GM12864 (cell line): Measurements from ENCODE around the gene HCFC1R1.

Experiments used
- DNase-seq: peaks from one replicate; pipeline ENCODE4 v3.0.0-alpha.2; 2011; ENCODE audit warnings: low read depth
- H3K4me3 ChIP-seq: 2 replicates; pipeline ENCODE4 v1.5.1; 2011; ENCODE audit warnings: mild to moderate bottlenecking, low read depth, low read length, control low read depth
- TF ChIP-seq, protein P1 (sequence below): IDR thresholded peaks from 2 replicates; pipeline ENCODE4 v1.5.1; 2011; ENCODE audit warnings: low read depth, mild to moderate bottlenecking, moderate library complexity, low read length, control low read depth, inconsistent platforms; ENCODE audit errors: missing control alignments

HCFC1R1 gene

DNA sequence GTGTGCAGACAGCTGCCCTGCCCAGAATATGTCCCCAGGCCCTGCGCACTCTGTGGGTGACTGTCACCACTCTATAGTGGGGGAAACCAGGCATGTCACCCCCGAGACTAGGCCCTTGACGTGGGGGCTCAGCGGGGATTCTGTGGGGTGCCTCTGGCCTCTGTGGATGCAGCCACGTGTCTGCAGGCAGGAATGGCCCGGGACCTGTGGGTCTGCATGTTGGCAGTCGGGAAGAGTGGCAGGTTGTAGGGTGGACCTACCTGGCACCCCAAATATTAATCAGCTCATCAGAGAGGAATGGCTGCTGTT is 42.7 kb upstream of the HCFC1R1 start:
- TF ChIP-seq, protein P1, sequence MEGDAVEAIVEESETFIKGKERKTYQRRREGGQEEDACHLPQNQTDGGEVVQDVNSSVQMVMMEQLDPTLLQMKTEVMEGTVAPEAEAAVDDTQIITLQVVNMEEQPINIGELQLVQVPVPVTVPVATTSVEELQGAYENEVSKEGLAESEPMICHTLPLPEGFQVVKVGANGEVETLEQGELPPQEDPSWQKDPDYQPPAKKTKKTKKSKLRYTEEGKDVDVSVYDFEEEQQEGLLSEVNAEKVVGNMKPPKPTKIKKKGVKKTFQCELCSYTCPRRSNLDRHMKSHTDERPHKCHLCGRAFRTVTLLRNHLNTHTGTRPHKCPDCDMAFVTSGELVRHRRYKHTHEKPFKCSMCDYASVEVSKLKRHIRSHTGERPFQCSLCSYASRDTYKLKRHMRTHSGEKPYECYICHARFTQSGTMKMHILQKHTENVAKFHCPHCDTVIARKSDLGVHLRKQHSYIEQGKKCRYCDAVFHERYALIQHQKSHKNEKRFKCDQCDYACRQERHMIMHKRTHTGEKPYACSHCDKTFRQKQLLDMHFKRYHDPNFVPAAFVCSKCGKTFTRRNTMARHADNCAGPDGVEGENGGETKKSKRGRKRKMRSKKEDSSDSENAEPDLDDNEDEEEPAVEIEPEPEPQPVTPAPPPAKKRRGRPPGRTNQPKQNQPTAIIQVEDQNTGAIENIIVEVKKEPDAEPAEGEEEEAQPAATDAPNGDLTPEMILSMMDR: no peak
- H3K4me3 ChIP-seq: peak overlapping the region; percentile 32
- DNase-seq: no peak

DNA sequence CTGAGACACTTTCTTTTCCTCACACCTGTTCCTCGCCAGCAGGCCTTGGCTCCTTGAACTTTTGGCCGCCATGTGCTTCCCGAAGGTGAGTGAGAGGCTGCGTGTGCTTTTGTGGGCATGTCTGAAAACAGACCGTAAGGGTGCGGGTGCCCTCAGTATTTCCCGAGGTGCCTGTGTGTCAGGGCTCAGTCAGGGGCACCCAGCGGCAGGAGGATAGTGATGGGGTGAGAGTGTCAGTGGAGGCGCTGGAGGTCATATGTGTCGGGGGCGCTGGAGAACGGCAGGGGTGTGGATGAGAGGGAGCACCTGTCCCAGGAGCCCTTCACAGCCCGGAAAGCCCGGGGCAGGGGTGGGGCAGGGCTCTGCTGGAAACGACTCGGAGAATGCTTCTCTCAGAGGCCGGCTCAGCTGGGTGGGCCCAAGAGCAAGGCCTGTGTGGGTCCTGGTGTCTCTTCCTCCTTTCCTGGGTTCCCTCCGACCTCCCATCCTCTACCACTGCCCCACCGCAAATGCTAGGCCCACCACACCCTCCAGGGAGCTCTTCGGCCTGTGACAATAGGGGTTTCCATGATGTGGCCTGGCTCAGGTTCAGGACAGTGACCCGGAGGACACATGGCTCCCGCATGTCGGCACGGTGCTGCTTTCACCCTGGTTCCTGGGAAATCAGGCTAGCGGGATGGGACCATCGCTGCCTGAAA is 42.1 kb upstream of the HCFC1R1 start:
- TF ChIP-seq, protein P1: no peak
- H3K4me3 ChIP-seq: peak overlapping the region; percentile 32
- no peak for DNase-seq

DNA sequence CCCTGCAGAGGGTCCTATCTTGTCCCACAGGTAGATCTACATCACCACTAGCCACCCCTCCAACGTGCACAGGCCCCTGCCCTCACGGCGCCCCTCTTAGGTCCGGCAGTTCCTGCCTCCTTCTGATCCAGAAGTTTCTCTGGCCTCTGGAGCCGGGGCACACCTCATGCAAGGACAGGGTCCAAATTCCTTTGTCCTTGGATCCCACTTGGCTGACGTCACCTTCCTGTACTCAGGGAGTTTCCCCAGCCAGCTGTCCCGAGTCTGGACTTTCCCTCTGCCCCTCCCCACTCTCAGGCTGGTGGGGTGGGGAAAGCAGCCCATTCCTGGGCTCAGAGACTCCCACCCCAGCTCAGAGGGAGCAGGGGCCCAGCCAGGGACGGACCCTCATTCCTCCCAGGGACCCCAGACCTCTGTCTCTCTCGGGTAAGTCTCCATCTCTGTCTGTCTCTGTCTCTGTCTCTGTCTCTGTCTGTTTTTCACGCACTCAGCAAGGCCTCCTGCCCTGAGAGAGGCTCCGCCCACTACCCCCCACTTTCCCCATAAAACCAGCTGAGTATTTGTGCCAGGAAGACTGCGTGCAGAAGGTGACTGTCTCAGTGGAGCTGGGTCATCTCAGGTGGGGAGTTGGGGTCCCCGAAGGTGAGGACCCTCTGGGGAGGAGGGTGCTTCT is 41.5 kb upstream of the HCFC1R1 start, which contains the start of gene IL32:
IL32 (plus strand) TSS at position 572 of the 673 bp plus-strand sequence. CDS start 172 bp downstream, outside the sequence.
- peak within 1 kb of the TSS; percentile 32 for H3K4me3 ChIP-seq
- no peak for DNase-seq
- TF ChIP-seq, protein P1: no peak

DNA sequence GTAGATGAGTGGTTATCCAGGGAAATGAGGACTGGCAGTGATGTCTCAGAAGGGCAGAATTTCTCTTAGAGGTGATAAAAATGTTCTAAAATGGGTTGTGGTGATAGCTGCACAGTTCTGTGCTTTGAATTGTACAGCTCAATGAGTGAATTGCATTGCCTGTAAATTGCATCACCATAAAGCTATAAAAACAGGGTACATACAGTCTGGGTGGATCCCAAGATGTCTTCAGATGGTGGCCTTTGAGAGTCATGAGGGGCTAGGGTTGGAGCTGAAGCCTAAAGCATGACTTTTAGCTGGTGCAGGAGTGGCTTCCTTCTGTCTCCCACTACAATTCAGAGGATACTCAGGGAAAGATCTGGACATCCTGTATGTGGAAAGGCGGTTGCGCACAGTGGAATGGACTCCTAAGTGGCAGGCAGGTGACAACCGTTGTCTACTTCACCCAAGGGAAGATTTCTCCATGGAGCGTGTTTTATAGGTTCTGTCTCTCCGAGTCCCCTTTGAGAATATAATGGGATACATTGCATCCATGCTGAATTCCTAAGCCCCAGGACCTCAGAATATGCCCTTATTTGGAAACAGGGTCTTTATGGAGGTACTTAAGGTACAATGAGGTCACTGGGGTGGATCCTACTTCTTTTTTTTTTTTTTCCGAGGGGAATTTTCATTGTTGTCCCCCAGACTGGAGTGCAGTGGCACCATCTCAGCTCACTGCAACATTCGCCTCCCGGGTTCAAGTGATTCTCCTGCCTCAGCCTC is 40.1 kb upstream of the HCFC1R1 start:
- no peak for DNase-seq
- TF ChIP-seq, protein P1: no peak
- no peak overlapping the region for H3K4me3 ChIP-seq

DNA sequence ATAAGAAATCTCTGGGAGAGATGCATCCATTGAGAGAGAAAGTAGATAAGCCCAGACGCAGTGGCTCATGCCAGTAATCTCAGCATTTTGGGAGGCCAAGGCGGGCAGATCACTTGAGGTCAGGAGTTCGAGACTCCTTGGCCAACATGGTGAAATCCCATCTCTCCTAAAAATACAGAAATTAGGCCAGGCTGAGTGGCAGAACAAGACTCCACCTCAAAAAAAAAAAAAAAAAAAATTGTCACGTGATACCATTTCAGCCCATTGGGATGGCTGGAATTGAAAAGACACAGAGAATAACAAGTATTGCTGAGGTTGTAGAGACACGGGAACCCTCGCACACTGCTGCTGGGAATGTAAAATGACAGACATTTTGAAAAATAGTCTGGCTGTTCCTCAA is 38.8 kb upstream of the HCFC1R1 start:
- TF ChIP-seq, protein P1: no peak
- no peak overlapping the region for H3K4me3 ChIP-seq
- DNase-seq: no peak

DNA sequence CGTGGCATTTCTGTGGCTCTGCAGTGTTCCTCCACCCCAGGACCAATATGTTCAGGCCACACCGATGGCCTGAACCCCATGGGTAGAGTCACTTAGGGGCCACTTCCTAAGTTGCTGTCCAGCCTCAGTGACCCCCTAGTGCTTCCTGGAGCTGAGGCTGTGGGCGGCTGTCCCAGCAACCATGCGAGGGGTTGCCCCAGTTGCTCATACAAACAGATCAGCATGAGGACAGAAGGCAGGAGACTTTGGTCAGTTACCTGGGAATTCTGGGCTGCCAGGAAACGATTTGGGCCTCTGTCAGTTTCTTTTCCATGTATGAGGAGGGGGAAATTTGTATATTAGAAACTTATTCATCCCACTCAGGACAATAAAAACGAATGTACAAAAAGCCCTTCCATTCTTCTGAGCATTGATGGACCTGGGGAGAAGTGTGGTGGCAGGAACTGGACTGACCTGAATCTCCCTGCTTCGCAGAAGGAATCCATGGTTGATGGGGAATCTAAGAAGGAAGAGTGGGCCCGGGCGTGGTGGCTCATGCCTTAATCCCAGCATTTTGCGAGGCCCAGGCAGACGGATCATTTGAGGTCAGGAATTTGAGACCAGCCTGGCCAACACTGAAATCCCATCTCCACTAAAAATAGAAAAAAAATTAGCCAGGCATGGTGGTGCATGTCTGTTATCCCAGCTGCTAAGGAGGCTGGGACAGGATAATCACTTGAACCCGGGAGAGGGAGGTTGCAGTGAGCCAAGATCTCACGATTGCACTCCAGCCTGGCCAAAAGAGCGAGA is 36.8 kb upstream of the HCFC1R1 start:
- DNase-seq: no peak
- no peak overlapping the region for H3K4me3 ChIP-seq
- TF ChIP-seq, protein P1: no peak
